Measurements from ENCODE around the gene CUL9.

DNA sequence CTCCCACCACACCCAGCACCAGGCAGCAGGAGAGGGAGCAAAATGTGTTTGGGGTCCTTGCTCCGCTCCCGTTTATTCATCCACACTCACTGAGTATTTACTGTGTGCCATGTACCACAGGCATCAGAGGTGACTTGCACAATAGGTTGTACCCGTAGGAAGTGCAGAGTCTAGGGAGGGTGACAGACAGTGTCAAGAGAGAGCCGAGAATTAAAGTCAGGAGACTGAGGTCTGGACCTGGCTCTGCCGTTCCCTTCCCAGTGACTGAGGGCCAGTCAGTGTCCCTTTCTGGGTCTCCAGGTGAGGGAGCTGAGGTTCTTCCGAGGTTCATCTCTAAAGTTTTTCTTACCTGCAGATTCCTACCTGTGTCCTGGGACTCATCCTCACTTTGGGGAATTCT lies 83.6 kb downstream of the CUL9 start:
- TF ChIP-seq, protein P1, sequence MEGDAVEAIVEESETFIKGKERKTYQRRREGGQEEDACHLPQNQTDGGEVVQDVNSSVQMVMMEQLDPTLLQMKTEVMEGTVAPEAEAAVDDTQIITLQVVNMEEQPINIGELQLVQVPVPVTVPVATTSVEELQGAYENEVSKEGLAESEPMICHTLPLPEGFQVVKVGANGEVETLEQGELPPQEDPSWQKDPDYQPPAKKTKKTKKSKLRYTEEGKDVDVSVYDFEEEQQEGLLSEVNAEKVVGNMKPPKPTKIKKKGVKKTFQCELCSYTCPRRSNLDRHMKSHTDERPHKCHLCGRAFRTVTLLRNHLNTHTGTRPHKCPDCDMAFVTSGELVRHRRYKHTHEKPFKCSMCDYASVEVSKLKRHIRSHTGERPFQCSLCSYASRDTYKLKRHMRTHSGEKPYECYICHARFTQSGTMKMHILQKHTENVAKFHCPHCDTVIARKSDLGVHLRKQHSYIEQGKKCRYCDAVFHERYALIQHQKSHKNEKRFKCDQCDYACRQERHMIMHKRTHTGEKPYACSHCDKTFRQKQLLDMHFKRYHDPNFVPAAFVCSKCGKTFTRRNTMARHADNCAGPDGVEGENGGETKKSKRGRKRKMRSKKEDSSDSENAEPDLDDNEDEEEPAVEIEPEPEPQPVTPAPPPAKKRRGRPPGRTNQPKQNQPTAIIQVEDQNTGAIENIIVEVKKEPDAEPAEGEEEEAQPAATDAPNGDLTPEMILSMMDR (IDR thresholded peaks at IDR 0.05): no peak
- TF ChIP-seq POLR2A (IDR thresholded peaks at IDR 0.05): no peak

Data from testis (tissue), 2 donors.